A549 (cell line): ENCODE results near the gene GMNN. TPM values are rescaled to one million over a fixed set of nuclear protein-coding genes. Genes with fewer than 3 reads are reported as not detected.
"Not testable (repeated sequence)": the region's sequence is repeated elsewhere in the genome, so short reads cannot be mapped to it uniquely, and the experiment has no call there.

Experiments
- ATAC-seq, 2 experiments: fragments of 200-7000 bp in 1 of 2; fragments of >200 bp in 1 of 2; cut with Nextera tagmentation in 1 of 2; cut with Tn5 transposase in 1 of 2; 3 replicates each; pipeline versions ENCODE4 v1.8.0 to v1.9.1; 2018 to 2020; ENCODE audit warnings: mild to moderate bottlenecking in 1 of 2, moderate library complexity in 1 of 2
- CTCF ChIA-PET: fragments of 300-600 bp; sonication (Branson Sonifier 250); formaldehyde crosslinking; extraction: SDS; loops from one replicate; lab custom pipeline; 2021; ENCODE audit warnings: antibody characterized with exemption, inconsistent platforms; lab: Yijun Ruan, JAX
- POLR2A ChIA-PET: fragments of 350-600 bp; formaldehyde crosslinking; extraction: SDS; loops from one replicate; lab custom pipeline; 2021; ENCODE audit warnings: antibody characterized with exemption, inconsistent platforms; lab: Yijun Ruan, JAX
- DNase-seq, 2 experiments: peaks; one replicate each; pipeline versions ENCODE4 v3.0.0 to v3.0.0-alpha.2; 2011 to 2016; ENCODE audit warnings: low read depth in 1 of 2, low spot score in 1 of 2
- FAIRE-seq: peaks from 2 replicates; lab custom pipeline; 2011; peaks lifted over from hg19 to GRCh38; lab: Jason Lieb, UNC
- H3K27ac ChIP-seq, 2 experiments: fragments of >200 bp; sonication (Bioruptor Twin); formaldehyde crosslinking; 3 replicates each; pipeline ENCODE4 v1.5.1; 2016 to 2017
- H3K4me1 ChIP-seq: fragments of >200 bp; sonication (Bioruptor Twin); formaldehyde crosslinking; 3 replicates; pipeline ENCODE4 v1.6.1; 2016
- H3K4me2 ChIP-seq: fragments of >200 bp; sonication (Bioruptor Twin); formaldehyde crosslinking; 3 replicates; pipeline ENCODE4 v1.6.1; 2016
- H3K4me3 ChIP-seq: fragments of >200 bp; sonication (Bioruptor Twin); formaldehyde crosslinking; 3 replicates; pipeline ENCODE4 v1.5.1; 2016
- H3K9me3 ChIP-seq: fragments of >200 bp; sonication (Bioruptor Twin); formaldehyde crosslinking; 3 replicates; pipeline ENCODE4 v1.6.1; 2016
- BHLHE40 ChIP-seq: IDR thresholded peaks from 2 replicates; pipeline ENCODE4 v1.6.1; 2012; ENCODE audit warnings: low read depth, low read length, inconsistent platforms
- CBX2 ChIP-seq: fragments of 200-600 bp; sonication (generic); IDR thresholded peaks from 2 replicates; pipeline ENCODE4 v1.6.1; 2016; ENCODE audit warnings: low read depth, mild to moderate bottlenecking, borderline replicate concordance
- CEBPB ChIP-seq, 2 experiments: fragments of >200 bp in 1 of 2; sonication (Bioruptor Twin) in 1 of 2; formaldehyde crosslinking in 1 of 2; IDR thresholded peaks; 2 replicates each; pipeline ENCODE4 v1.6.1; 2012 to 2016
- EHMT2 ChIP-seq: fragments of 200-600 bp; sonication (generic); IDR thresholded peaks from 2 replicates; pipeline ENCODE4 v1.6.1; 2016; ENCODE audit warnings: antibody characterized with exemption, low read depth, mild to moderate bottlenecking, moderate library complexity
- HDAC2 ChIP-seq: fragments of 200-600 bp; sonication (generic); IDR thresholded peaks from 2 replicates; pipeline ENCODE4 v1.6.1; 2016
- HOXA7 ChIP-seq: fragments of 250-450 bp; sonication (Bioruptor Pico); IDR thresholded peaks from 2 replicates; pipeline ENCODE4 v1.5.0; 2020; ENCODE audit warnings: mild to moderate bottlenecking, moderate library complexity
- HOXB13 ChIP-seq: fragments of 250-450 bp; sonication (Bioruptor Pico); IDR thresholded peaks from 2 replicates; pipeline ENCODE4 v1.5.0; 2020; ENCODE audit warnings: low read depth, mild to moderate bottlenecking, moderate library complexity
- HOXB5 ChIP-seq: fragments of 250-450 bp; sonication (Bioruptor Pico); IDR thresholded peaks from 2 replicates; pipeline ENCODE4 v1.5.0; 2020; ENCODE audit warnings: mild to moderate bottlenecking, moderate library complexity
- JUNB ChIP-seq: fragments of >200 bp; sonication (Bioruptor Twin); formaldehyde crosslinking; IDR thresholded peaks from 2 replicates; pipeline ENCODE4 v1.6.1; 2016
- KDM1A ChIP-seq: fragments of 200-600 bp; sonication (generic); IDR thresholded peaks from 2 replicates; pipeline ENCODE4 v1.6.1; 2016; ENCODE audit warnings: low read depth, mild to moderate bottlenecking
- MYC ChIP-seq: IDR thresholded peaks from 2 replicates; pipeline ENCODE4 v1.6.1; 2012; ENCODE audit warnings: mild to moderate bottlenecking, inconsistent platforms, low read length, improper control_type of control experiment, borderline replicate concordance
- NFE2L2 ChIP-seq: fragments of 150-350 bp; conservative IDR thresholded peaks from 2 replicates; pipeline ENCODE4 v1.6.1; 2014; ENCODE audit warnings: low read length
- NPAS2 ChIP-seq: fragments of 250-450 bp; sonication (Bioruptor Pico); IDR thresholded peaks from 2 replicates; pipeline ENCODE4 v1.8.0; 2022; ENCODE audit warnings: mild to moderate bottlenecking, moderate library complexity, borderline replicate concordance
- RFX5 ChIP-seq: fragments of 450-650 bp; IDR thresholded peaks from 2 replicates; pipeline ENCODE4 v1.7.1; 2014; ENCODE audit warnings: antibody characterized with exemption, mild to moderate bottlenecking, moderate library complexity
- RNF2 ChIP-seq: fragments of 200-600 bp; sonication (generic); IDR thresholded peaks from 2 replicates; pipeline ENCODE4 v1.6.1; 2016; ENCODE audit warnings: low read depth, mild to moderate bottlenecking, antibody characterized with exemption, moderate library complexity, borderline replicate concordance
- SREBF2 ChIP-seq: fragments of 450-650 bp; IDR thresholded peaks from 2 replicates; pipeline ENCODE4 v1.6.1; 2014; ENCODE audit warnings: mild to moderate bottlenecking, moderate library complexity
- TFCP2L1 ChIP-seq: fragments of 250-450 bp; sonication (Bioruptor Pico); IDR thresholded peaks from 2 replicates; pipeline ENCODE4 v1.5.0; 2021; ENCODE audit warnings: mild to moderate bottlenecking
- TP53 ChIP-seq: fragments of 250-450 bp; sonication (Bioruptor Pico); IDR thresholded peaks from 2 replicates; pipeline ENCODE4 v1.5.0; 2021; ENCODE audit warnings: mild to moderate bottlenecking, moderate library complexity
- ZC3H11A ChIP-seq: fragments of 450-650 bp; IDR thresholded peaks from 2 replicates; pipeline ENCODE4 v1.6.1; 2014; ENCODE audit warnings: antibody characterized with exemption, mild to moderate bottlenecking
- ZNF302 ChIP-seq: fragments of 250-450 bp; sonication (Bioruptor Pico); IDR thresholded peaks from 2 replicates; pipeline ENCODE4 v1.9.0; 2021; ENCODE audit warnings: inconsistent platforms, mild to moderate bottlenecking, moderate library complexity
- WGBS: methylation state at CpG from one replicate; pipeline ENCODE4 v1.1.6; 2017; ENCODE audit errors: missing lambda C conversion rate; 5-methylcytosine and 5-hydroxymethylcytosine counted together
- polyA plus RNA-seq, 4 experiments: library from polyadenylated mRNA; depleted of rRNA in 3 of 4; stranded (reverse); fragments of >200 nt; fragmentation: RNase III in 1 of 4; extraction: RNeasy Plus Mini Kit Qiagen cat#74134 plus additional on column Dnase treatment in 1 of 4; gene quantifications; 2 replicates in 3 of 4; 3 replicates in 1 of 4; pipeline ENCODE4 v1.2.3, GENCODE V29; 2011 to 2017
- TF ChIP-seq, protein P1 (sequence below): fragments of >200 bp; sonication (Bioruptor Twin); formaldehyde crosslinking; IDR thresholded peaks from 3 replicates; pipeline ENCODE4 v1.5.1; 2016
- TF ChIP-seq, protein P2 (sequence below): fragments of 250-450 bp; sonication (Bioruptor Pico); IDR thresholded peaks from 2 replicates; pipeline ENCODE4 v1.5.0; 2020; ENCODE audit warnings: low read depth, mild to moderate bottlenecking, moderate library complexity
- TF ChIP-seq, protein P3 (sequence below): fragments of 150-350 bp; IDR thresholded peaks from 2 replicates; pipeline ENCODE4 v1.6.1; 2014; ENCODE audit warnings: low read depth, mild to moderate bottlenecking, low read length
- TF ChIP-seq, protein P4 (sequence below): fragments of >200 bp; sonication (Bioruptor Twin); formaldehyde crosslinking; IDR thresholded peaks from 3 replicates; pipeline ENCODE4 v1.6.1; 2016

The GMNN gene
- polyA plus RNA-seq, 2 of the 4 experiments (the other 2 are of a cell fraction) = 59.2 to 59.4 TPM

DNA sequence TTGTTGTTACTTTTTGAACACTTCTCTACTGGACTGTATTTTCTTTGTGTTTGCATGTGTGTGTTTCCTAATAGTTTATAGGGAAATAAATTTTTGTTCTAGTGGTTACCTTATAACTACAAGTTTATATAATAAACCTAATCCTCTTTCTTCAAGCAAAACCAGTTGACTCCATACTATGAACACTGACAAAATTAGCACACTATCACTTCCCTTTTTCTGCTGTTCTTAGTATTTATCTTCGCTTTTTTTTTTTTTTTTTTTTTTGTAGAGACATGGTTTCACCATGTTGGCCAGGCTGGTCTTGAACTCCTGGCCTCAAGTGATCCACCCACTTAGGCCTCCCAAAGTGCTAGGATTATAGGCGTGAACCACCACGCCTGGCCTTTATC lies 30.8 kb upstream of the GMNN start:
- POLR2A ChIA-PET = interaction anchor here (1.9 to 2.0 kb wide), 2 partner anchors 22 to 25 kb away, joined by 12 to 30 read pairs; partner anchors contain the start of gene C6orf62

DNA sequence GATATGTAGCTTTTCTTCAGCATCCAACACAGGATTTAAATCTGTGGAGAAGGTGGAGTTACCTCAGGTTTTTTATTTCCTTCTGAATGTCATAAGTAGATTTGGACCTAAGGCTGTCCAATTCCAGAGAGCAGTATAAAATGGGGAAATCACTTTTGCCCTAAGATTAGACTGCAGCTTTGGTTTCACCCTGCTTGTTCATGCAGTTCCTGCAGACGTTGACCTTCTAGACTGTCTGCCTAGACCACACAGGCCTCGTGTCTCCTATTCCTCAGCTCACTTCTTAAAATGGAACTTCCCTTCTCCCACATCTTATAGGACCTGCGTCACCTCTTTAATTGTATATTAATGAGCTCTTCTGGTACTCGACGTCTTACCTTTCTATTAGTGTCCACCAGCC lies 29.8 kb upstream of the GMNN start:
- H3K27ac ChIP-seq = peak overlapping the region in 1 of 2 experiments; percentile 83; a peak in 3 of 6 replicates
- H3K4me1 ChIP-seq = peaks cover 19% of the 10 kb centered on the region
- no peak overlapping the region for H3K4me3 ChIP-seq
- ChIA-PET POLR2A (interaction anchor here (1.2 kb wide), 1 partner anchor 24 kb away, joined by 3 read pairs; no protein-coding TSS in a partner anchor), CTCF (interaction anchor here (1.8 kb wide), 1 partner anchor 22 kb away, joined by 7 read pairs; no protein-coding TSS in a partner anchor)
- H3K4me2 ChIP-seq = no peak overlapping the region
- H3K9me3 ChIP-seq = no peaks in the 10 kb centered on the region
- WGBS = 85% methylated on average over 5 of the region's 5 CpGs
- ATAC-seq (no peak), DNase-seq (no peak), FAIRE-seq (no peak)
- no peak for TF ChIP-seq HDAC2
- TF ChIP-seq CEBPB (IDR thresholded peaks at IDR 0.05) = no peak
- no peak for TF ChIP-seq HOXB5 (CRISPR knock-in tag)
- TF ChIP-seq, protein P1, sequence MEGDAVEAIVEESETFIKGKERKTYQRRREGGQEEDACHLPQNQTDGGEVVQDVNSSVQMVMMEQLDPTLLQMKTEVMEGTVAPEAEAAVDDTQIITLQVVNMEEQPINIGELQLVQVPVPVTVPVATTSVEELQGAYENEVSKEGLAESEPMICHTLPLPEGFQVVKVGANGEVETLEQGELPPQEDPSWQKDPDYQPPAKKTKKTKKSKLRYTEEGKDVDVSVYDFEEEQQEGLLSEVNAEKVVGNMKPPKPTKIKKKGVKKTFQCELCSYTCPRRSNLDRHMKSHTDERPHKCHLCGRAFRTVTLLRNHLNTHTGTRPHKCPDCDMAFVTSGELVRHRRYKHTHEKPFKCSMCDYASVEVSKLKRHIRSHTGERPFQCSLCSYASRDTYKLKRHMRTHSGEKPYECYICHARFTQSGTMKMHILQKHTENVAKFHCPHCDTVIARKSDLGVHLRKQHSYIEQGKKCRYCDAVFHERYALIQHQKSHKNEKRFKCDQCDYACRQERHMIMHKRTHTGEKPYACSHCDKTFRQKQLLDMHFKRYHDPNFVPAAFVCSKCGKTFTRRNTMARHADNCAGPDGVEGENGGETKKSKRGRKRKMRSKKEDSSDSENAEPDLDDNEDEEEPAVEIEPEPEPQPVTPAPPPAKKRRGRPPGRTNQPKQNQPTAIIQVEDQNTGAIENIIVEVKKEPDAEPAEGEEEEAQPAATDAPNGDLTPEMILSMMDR = no peak
- no peak for TF ChIP-seq EHMT2
- no peak for TF ChIP-seq HOXB13 (CRISPR knock-in tag)
- no peak for TF ChIP-seq BHLHE40
- TF ChIP-seq TP53 (CRISPR knock-in tag) = no peak
- TF ChIP-seq KDM1A = no peak
- no peak for TF ChIP-seq RNF2
- TF ChIP-seq JUNB = no peak
- TF ChIP-seq NFE2L2 = no peak
- TF ChIP-seq, protein P2, sequence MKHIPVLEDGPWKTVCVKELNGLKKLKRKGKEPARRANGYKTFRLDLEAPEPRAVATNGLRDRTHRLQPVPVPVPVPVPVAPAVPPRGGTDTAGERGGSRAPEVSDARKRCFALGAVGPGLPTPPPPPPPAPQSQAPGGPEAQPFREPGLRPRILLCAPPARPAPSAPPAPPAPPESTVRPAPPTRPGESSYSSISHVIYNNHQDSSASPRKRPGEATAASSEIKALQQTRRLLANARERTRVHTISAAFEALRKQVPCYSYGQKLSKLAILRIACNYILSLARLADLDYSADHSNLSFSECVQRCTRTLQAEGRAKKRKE (CRISPR knock-in tag) = no peak
- no peak for TF ChIP-seq ZNF302 (CRISPR knock-in tag)
- TF ChIP-seq ZC3H11A = no peak
- TF ChIP-seq NPAS2 (CRISPR knock-in tag) = no peak
- TF ChIP-seq SREBF2 = no peak

More for the DNA sequence above, 30.8 kb upstream of the GMNN start:
- peaks cover 19% of the 10 kb centered on the region for H3K4me1 ChIP-seq
- FAIRE-seq (no peak), ATAC-seq (no peak), DNase-seq (no peak)
- CTCF ChIA-PET = no interaction called here
- WGBS = 99% methylated on average over 3 of the region's 3 CpGs
- no peaks in the 10 kb centered on the region for H3K9me3 ChIP-seq
- H3K4me3 ChIP-seq = no peak overlapping the region
- TF ChIP-seq KDM1A = no peak
- TF ChIP-seq SREBF2 = no peak
- H3K4me2 ChIP-seq = peak overlapping the region; percentile 72
- H3K27ac ChIP-seq = peak overlapping the region; percentile 78 to 83

DNA sequence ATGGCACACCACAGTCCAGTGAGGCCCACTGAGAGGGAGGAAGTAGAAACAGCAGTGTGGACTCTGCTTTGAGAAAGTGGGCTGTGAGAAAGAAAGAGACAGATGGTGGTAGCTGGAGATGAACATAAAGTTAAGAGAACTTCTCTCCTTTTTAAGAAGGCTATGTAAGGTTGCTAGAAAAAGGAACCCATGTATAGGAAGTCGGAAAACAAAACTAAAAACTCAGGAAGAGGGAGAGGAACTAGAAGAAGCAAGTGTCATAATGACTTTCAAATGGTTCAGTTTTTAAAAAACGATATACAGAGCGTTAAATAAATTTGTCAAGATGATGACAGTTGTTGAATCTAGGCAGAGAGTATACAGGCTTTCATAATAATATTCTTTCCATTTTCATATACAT lies 25.4 kb upstream of the GMNN start:
- ChIA-PET CTCF (interaction anchor here (0.7 kb wide), 1 partner anchor 25 kb away, joined by 4 read pairs; the partner anchor contains the start of gene GMNN), POLR2A (no interaction called here)
- TF ChIP-seq RFX5 (no peak), HOXA7 (no peak), NFE2L2 (no peak), TFCP2L1 (CRISPR knock-in tag) (no peak), CBX2 (no peak), MYC (no peak), RNF2 (no peak)
- TF ChIP-seq, protein P3, sequence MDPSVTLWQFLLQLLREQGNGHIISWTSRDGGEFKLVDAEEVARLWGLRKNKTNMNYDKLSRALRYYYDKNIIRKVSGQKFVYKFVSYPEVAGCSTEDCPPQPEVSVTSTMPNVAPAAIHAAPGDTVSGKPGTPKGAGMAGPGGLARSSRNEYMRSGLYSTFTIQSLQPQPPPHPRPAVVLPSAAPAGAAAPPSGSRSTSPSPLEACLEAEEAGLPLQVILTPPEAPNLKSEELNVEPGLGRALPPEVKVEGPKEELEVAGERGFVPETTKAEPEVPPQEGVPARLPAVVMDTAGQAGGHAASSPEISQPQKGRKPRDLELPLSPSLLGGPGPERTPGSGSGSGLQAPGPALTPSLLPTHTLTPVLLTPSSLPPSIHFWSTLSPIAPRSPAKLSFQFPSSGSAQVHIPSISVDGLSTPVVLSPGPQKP = no peak
- TF ChIP-seq, protein P4, sequence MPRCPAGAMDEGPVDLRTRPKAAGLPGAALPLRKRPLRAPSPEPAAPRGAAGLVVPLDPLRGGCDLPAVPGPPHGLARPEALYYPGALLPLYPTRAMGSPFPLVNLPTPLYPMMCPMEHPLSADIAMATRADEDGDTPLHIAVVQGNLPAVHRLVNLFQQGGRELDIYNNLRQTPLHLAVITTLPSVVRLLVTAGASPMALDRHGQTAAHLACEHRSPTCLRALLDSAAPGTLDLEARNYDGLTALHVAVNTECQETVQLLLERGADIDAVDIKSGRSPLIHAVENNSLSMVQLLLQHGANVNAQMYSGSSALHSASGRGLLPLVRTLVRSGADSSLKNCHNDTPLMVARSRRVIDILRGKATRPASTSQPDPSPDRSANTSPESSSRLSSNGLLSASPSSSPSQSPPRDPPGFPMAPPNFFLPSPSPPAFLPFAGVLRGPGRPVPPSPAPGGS = no peak
- no peaks in the 10 kb centered on the region for H3K4me1 ChIP-seq
- 0 out of 3 replicates have a peak, but pooled peaks cover 5% of the 10 kb centered on the region for H3K9me3 ChIP-seq
- H3K4me3 ChIP-seq = no peak overlapping the region
- no peak overlapping the region for H3K27ac ChIP-seq
- WGBS = 57% methylated on average over 3 of the region's 3 CpGs
- FAIRE-seq (no peak), ATAC-seq (no peak), DNase-seq (no peak)
- H3K4me2 ChIP-seq = no peak overlapping the region

DNA sequence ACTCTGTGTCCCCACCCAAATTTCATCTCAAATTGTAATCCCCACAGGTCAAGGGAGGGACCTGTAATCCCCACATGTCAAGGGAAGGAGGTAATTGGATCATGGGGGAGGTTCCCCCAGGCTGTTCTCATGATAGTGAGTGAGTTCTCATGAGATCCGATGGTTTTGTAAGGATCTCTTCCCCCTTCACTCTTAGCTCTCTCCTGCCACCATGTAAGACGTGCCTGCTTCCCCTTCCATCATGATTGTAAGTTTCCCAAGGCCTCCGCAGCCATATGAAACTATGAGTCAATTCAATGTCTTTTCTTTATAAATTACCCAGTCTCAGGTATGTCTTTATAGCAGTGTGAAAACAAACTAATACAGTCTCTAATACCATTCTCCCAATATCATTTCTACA lies 23.9 kb upstream of the GMNN start:
- DNase-seq, FAIRE-seq, H3K4me1 ChIP-seq, H3K27ac ChIP-seq, H3K4me3 ChIP-seq, ATAC-seq, POLR2A ChIA-PET, H3K4me2 ChIP-seq, CTCF ChIA-PET, H3K9me3 ChIP-seq: not testable (repeated sequence)
- 85% methylated on average over 3 of the region's 3 CpGs for WGBS
